ENCODE data around the gene FPR2. TPM values are rescaled to one million over a fixed set of nuclear protein-coding genes. Genes with fewer than 3 reads are reported as not detected.
A peak's percentile ranks its signal among the peaks of the same experiment; 100 is the strongest.
"Not testable (repeated sequence)": the region's sequence is repeated elsewhere in the genome, so short reads cannot be mapped to it uniquely, and the experiment has no call there.

Gene FPR2, protein sequence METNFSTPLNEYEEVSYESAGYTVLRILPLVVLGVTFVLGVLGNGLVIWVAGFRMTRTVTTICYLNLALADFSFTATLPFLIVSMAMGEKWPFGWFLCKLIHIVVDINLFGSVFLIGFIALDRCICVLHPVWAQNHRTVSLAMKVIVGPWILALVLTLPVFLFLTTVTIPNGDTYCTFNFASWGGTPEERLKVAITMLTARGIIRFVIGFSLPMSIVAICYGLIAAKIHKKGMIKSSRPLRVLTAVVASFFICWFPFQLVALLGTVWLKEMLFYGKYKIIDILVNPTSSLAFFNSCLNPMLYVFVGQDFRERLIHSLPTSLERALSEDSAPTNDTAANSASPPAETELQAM
- total RNA-seq (2014; rRNA removed; shearing (Covaris generic)): not detected in 2 replicates

DNA sequence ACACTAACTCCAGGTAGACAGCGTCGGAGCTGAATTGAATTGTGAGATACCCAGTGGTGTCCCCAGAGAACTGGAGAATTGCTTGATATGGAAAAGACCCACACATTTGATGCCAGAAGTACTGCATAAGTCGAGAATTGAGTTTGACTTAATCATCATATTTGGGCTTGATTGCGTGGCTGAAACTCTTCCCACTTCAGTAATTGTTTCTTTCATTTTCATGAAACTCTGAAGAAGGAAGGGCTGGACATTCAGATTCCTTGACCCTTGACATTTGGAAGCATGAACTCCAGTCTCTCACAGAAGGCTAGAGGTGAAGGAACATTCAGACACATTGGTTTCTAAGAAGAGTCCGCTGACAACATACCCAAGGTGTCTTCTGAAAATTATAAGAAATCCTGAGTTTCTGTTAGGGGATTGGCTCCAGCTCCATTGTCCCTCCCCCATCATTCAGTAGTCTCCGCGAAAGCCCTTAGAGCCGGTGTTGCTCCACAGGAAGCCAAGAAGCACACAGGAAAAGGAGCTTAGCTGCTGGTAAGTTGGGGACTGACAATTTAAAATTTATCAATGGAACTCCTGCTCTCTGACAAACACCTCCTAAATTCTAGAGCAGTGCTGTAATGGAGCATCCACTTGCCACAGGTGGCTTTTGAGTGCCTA is at the start of gene FPR2:
Gene FPR2, plus strand, starts transcription at position 484 of the 660 bp plus-strand sequence. CDS start 7,479 bp downstream, outside the sequence.
- DNase-seq (ENCODE audit: low spot score): no peak

DNA sequence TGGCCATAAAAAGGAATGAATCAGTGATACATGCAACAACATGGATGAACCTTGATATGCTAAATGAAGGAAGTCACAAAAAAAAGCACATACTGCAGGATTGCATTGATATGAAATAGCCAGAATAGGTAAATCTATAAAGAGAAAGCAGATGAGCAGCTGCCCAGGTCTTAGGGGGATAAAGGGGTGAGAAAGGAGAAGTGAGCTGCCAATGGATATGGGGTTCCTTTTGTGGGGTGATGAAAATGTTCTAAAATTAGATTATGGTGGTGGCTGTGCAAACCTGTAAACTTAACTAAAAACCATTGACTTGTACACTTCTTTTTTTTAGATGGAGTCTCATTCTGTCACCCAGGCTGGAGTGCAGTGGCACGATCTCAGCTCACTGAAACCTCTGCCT is 49.3 kb upstream of the FPR2 start:
- no peak for DNase-seq (ENCODE audit: low spot score)

DNA sequence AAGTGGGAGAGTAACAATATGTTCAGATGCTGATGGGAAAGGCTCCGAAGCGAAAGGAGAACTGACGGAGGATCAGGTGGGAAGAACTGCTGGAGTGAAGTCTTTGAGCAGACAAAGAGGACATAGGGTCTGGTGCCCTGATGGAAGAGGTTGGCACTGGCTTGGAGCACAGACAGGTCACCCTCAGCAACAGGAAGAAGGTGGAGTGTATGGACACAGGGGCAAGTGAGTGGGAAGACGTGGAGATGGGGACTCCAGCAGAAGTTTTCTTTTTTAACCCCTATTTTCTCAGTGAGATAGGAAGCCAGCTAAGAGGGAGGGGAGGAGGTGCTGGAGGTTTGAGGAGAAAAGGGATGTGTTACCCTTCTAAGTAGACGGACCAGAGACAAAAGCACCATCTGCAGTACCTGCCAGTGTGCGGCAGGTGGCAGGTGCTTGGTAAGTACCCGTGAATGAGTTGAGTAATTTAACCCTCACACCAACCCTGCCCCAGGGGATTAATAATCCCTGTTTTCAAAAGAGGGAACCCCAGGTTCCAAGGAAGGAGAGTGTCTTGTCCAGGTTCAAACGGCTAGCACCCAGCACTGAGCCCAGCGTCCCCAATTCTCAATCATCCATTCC is 48.4 kb upstream of the FPR2 start:
- peak; percentile 87 for DNase-seq (ENCODE audit: low spot score)

DNA sequence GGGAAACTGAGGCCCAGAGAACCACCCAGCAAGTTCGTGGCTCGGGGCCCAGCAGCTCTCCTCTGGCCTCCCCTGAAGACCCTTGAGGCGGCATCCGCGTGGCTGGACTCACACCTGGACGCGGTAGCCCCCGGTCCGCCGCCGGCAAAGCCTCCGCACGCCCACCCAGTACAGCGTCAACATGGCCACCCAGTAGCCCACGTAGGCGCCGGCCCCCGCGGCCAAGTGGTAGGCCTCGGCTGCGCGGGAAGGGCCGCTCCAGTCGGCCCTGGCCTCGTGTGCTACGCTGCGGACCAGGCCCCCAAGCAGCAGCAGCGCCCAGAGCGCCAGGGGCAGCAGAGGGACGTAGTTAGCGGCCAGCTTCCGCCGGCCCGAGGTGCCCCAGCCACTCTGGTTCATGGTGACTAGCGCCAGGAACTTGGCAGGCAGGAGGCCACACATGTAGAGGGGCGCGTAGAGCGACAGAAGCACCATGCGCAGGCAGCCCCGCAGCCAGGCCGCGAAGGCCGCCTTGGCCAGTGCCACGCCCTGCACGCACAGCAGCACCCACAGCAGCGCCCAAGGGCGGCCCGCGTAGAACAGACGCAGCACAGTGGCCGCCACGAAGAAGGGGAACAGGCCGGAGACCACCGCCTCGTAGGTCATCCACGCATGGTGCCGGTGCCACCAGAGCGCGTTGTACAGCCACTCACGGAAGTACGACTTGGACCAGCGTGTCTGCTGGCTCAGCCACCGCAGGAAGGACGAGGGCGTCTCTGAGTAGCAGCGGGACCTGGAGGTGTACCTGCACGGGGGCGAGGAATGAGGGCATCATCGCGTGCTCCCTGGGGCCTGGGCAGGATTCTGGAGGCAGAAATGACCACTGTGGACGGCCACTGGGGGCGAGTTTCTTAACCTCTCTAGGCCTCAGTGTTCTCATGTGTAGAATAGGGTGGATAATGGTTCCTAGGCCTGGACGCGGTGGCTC is 47.4 kb upstream of the FPR2 start:
- DNase-seq (ENCODE audit: low spot score): no peak

DNA sequence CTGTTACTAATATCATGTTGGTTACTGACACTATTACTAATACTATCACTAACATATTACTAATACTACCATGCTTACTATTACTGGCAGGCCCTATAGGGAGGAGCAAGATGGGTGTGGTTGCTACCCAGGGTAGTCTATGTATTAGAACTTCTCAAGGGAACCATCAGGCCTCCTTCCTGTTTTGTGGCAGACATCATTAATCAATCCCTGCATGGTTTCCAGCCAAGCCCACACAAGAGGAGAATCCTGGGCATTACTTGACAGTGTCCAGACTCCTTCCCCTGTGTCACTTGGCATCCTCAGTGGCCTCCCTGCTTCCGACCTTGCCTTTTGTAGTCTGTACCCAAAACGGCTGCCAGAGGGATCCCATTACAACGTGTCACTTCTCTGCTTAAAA is 46.1 kb upstream of the FPR2 start:
- no peak for DNase-seq (ENCODE audit: low spot score)

DNA sequence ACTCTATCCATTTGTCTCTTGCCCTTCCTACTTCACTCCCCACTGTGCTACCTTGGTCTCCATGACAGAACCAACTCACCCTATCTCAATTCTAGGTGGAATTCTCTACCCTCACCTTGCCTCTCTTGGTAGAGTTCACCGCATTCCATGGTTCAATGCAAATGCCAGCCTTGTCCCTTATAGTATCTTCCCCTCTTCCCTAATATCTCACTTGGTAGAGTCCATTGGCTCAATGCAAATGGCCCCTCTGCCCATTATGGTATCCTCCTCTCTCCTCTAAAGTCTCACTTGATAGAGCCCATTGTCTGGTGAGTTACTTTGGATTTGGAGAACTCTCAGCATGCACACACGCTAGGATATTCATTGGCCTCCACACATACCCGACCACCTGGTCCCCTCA is 45.1 kb upstream of the FPR2 start:
- DNase-seq (ENCODE audit: low spot score): no peak

DNA sequence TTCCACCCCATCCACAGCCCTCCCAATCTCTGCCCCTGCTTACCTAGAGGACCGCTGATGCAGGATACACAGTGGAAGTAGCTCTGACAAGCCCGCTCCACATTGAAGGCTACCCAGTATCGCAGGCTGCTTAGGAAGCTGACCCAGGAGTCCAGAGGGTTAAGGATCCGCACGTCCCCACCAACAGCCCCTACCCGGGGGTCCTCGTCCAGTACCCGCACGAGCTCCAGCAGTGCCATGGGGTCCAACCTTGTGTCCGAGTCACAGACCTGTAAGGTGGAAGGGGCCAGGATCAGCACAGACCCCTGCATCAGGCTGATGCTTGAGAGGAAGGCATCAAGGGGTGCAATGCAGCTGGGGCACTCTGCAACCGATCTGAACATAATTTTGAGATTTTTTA is 44.1 kb upstream of the FPR2 start:
- DNase-seq (ENCODE audit: low spot score): no peak

DNA sequence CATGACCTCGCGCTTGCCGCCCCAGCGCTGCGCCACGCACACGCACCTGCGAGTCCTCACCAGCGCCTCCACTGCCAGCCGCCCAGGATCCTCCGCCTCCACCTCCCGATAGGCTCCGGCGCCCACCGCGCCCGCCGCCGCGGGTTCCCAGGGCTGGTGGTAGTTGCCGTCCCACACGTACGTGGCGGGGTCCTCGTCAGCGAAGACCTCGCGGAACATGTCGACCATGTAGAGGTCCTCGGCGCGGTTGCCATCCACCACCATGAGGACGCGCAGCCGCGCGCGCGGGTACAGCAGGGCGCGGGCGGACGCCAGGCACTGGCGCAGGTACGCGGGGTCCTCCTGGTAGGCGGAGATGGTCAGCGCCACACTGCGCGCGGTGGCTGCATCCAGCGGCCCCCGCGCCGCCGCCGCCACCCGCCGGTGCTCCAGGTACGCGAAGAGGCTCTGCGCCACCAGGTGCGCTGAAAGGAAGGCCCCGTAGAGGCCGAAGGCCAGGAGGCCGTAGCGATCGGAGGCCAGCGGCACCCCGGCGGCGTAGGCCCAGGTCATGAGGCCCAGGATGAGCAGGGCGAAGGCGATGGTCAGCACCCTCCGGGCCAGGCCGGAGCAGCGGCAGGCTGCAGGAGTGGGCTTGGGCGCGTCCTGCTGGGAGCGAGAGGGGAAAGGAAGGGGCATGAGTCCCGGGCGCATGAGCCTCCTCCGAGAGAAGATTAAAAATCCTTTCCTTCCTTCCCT is 41.6 kb upstream of the FPR2 start:
- DNase-seq (ENCODE audit: low spot score): no peak

DNA sequence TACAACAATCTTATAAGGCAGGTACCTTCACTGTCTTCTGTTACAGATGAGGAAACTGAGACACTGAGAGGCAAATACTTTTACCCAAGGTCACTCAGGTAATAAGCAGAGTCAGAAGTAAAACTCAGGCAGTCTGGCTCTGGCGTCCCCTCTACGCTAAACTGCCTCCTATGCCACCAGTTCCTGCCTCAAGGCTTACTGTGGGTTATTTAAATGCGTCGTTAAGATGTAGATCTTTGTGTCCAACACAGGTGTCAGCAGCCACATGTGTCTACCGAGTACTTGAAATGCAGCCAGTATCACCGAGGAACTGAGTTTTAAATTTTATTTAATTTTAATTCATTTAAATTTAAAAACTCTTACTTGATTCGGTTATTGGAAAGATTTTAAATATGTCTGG is 39.1 kb upstream of the FPR2 start:
- DNase-seq (ENCODE audit: low spot score): no peak

DNA sequence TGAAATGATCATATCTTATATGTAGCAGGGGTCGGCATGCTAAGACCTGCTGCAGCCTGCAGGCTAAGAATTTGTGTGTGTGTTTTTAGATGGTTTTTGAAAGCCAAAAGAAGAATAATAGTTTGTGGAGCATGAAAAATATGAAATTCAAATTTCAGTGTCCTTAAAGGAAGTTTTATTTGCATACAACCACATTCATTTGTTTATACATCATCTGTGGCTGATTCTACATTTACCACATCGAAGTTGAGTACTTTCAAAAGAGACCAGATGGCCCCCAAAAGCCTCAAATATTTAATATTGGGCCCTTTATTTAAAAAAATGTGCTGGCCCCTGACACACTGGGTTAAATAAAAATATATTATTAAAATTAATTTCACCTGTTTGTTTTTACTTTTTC is 38.5 kb upstream of the FPR2 start:
- DNase-seq (ENCODE audit: low spot score): no peak

DNA sequence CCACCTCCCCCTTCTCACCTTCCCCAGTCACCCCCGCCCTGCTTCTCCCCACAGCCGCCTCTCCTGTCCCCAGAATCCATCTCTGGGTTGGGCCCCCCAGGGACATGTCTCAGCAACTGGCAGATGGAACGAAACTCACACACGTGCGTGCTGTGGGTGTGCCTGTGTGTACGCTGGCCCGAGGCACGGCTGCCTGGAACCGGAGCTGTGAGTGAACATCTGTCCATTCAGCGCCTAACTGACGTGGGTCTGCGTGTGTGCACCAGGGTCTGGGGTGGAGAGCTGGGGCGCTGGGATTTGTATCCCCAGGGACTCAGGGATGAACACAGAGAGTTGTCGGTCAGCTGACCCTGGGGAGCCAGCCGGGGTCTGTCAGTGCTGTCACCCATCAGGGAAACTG is 36.4 kb upstream of the FPR2 start:
- no peak for DNase-seq (ENCODE audit: low spot score)

DNA sequence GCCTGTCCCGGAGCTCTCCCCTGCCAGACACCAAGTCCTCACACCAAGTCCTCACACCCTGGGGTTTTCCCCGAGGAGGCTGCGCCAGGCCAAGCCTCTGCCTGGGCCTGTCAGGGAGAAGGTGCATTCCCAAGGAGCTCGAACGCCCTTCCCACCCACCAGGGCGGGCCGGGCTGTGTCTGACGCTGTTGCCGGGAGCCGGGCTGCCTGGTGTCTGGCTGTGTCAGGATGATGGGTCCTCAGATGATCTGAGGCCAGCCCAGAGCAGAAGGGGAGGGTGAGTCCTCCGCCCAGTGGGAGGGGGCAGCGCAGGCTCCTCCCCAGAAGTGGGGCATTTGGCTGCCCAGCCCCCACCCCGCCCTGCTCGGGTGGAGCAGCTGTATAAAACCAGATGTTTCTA is 34.9 kb upstream of the FPR2 start:
- DNase-seq (ENCODE audit: low spot score): peak; percentile 74

DNA sequence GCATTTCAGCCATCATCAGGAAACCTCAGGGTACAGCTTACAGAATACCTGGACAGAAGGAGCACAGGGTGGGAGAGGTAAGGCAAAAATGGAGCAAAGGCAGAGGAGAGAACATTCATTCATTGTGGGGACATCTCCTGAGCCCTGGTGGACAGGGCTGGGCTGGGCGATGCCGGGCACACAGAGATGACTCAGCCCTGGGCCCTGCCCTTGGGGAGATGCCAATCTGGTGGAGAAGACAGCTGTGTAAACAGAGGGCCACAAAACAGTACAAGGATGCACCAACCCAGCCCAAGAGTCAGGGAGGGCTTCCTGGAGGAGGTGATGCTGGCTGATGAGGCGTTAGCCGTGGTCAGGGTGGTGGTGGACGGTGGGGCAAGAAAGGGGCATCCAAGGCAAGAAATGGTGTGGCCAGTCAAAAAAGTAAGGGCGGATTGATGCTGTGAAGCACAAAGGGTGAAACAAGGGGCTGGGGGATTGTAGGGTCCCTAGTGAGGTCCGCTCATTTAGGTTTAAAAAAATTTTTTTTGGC is 33.6 kb upstream of the FPR2 start:
- DNase-seq (ENCODE audit: low spot score): no peak

DNA sequence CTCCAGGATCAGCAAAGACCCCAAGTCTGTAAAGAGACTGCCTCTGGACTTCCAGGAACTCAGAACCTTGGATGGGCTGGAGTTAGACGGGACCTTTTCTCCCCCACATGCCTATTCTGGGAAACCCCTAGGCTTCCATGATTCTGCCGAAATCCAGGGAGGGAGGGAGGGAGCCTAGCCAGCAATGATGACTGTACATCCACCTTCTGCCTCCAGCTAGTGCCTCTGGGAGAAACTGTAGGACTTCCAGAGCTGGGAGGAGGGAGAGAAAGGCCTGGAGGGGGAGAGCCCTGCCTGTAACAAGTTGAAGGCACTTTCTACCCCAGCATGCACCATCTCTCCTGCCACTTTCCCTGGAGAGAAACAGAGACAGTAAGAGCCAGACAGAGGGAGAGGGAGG is 31.2 kb upstream of the FPR2 start:
- no peak for DNase-seq (ENCODE audit: low spot score)

DNA sequence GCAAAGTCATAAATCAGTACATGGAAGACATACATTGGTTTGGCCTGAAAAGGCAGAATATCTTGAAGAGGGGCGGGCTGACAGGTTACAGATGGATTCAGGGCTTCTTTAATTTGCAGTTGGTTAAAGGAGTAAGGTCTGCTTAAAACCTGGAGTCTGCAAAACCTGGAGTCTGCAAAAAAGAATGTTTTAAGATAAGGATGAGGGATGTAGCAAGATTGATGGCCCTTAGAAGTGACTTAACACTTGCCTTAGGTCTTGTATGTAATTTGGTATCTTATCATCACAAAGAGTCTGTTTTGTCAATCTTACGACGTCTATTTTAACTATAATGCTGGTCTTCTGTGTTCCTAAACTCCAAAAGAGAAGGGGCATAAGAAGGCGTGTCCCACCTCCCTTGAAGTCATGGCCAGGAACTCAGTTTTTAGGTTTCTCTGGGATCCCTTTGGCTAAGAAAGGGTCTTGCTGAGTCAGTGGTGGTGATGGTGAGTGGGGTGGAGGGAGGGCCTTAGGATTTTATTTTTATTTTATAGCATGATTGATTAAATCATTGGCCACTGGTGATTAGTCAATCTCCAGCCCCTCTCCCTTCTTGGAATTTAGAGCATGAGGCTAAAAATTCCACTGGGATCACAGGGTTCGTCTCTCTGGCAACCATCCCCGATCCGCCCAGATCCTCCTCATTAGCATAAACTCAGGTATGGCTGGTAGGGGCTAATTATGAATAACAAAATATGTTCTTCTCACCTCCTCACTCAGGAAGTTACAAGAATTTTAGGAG is 27.0 kb upstream of the FPR2 start:
- no peak for DNase-seq (ENCODE audit: low spot score)

DNA sequence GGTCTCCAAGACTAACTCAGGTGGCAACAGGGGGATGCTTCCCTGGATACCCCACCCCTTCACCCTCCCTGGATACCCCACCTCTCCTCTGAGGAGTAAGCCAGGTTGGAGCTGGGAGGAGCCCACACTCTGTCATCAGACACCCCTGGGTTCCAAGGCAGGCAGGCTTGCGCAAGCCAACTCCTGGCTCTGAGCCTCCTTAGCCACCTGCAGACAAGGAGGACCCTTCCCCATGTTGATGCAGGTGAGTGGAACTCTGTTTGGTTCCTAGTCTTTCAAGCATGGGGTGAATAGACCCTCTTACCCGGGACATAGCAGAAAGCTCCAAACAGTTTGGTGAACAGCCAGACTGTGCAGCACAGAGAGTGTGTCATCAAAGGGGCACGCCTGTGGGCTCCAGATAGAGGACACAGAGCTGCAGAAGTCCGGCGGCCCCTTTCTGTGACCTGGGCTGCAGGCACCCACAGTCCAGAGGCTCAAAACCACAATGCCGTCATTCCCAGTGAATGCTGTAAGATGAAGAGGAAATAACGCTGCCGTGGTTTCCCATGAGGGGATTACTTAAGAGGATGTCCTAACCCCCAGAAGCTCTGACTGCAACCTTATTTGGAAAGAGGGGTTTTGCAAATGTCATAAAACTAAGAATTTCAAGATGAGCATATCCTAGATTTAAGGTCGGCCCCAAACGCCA is 25.1 kb upstream of the FPR2 start:
- DNase-seq (ENCODE audit: low spot score): no peak

DNA sequence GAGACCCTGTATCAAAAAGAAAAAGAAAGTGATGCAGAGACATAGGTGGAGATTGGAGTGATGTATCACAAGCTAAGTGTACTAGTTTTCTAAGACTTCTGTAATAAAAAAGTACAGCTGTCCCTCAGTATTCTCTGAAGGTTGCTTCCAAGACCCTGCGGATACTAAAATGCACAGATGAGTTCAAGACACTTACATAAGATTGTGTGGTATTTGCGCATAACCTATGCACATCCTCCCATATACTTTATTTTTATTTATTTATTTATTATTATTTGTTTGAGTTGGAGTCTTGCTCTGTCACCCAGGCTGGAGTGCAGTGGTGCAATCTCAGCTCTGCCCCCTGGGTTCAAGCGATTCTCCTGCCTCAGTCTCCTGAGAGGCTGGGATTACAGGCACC is 23.6 kb upstream of the FPR2 start:
- DNase-seq (ENCODE audit: low spot score): no peak

DNA sequence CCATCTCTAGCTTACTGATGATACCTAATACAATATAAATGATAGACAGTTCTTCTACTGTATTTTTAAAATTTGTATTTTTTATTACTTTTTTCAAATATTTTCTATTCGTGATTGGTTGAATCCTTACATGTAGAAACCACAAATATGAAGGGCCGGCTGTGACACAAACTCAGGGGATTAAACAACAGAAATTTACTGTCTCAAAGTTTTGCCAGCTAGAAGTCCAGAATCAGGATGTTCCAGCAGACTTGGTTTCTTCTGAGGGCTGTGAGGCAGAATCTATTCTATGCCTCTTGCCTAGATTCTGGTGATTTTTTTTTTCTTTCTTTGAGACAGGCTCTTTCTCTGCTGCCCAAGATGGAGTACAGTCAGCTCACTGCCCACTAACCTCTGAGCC is 23.1 kb upstream of the FPR2 start:
- DNase-seq (ENCODE audit: low spot score): no peak

DNA sequence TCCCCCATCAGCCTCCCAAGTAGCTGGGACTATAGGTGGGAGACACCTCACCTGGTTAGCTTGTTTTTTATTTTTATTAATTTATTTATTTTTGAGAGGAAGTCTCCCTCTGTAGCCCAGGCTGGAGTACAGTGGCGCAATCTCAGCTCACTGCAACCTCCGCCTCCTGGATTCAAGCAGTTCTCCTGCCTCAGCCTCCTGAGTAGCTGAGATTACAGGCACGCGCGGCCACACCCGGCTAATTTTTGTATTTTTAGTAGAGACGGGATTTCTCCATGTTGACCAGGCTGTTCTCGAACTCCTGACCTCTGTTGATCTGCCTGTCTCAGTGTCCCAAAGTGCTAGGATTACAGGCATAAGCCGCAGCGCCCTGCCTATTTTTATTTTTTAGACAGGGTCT is 22.5 kb upstream of the FPR2 start:
- not testable (repeated sequence) for DNase-seq (ENCODE audit: low spot score)
